Suprapubic skin (tissue), 4 donors: ENCODE results near the gene MMP2. TPM values are rescaled to one million over a fixed set of nuclear protein-coding genes. Genes with fewer than 3 reads are reported as not detected.
A peak's percentile ranks its signal among the peaks of the same experiment; 100 is the strongest.

ENCODE experiments used
- DNase-seq, 2 donors: peaks; one replicate each; pipeline ENCODE4 v3.0.0-alpha.2; 2019; ENCODE audit warnings: low spot score in 2 of 2
- H3K27ac ChIP-seq: fragments of 200-600 bp; sonication (generic); one replicate; pipeline ENCODE4 v1.5.1; 2019
- H3K27me3 ChIP-seq: fragments of 200-600 bp; sonication (generic); one replicate; pipeline ENCODE4 v1.5.1; 2019
- H3K36me3 ChIP-seq: fragments of 200-600 bp; sonication (generic); one replicate; pipeline ENCODE4 v1.5.1; 2019
- H3K4me1 ChIP-seq: fragments of 200-600 bp; sonication (generic); one replicate; pipeline ENCODE4 v1.5.1; 2019
- H3K4me3 ChIP-seq: fragments of 200-600 bp; sonication (generic); one replicate; pipeline ENCODE4 v1.5.1; 2019; ENCODE audit warnings: mild to moderate bottlenecking
- H3K9me3 ChIP-seq: fragments of 200-600 bp; sonication (generic); one replicate; pipeline ENCODE4 v1.5.1; 2019
- CTCF ChIP-seq, 2 donors: fragments of 200-600 bp in 1 of 2; fragments of 450-650 bp in 1 of 2; sonication (generic) in 1 of 2; IDR thresholded peaks; one replicate each; pipeline ENCODE4 v1.5.1; 2016 to 2019; ENCODE audit warnings: antibody characterized with exemption in 2 of 2, mild to moderate bottlenecking in 1 of 2, moderate library complexity in 1 of 2
- EP300 ChIP-seq: sonication (generic); formaldehyde crosslinking; IDR thresholded peaks from one replicate; pipeline ENCODE4 v1.6.1; 2017; ENCODE audit warnings: antibody characterized with exemption
- POLR2A ChIP-seq, 2 donors: fragments of 450-650 bp; IDR thresholded peaks; one replicate each; pipeline ENCODE4 v1.6.1; 2017; ENCODE audit warnings: antibody characterized with exemption in 2 of 2, mild to moderate bottlenecking in 2 of 2, moderate library complexity in 2 of 2
- POLR2AphosphoS5 ChIP-seq, 3 donors: sonication (generic); formaldehyde crosslinking; IDR thresholded peaks; one replicate each; pipeline ENCODE4 v1.6.1; 2017; ENCODE audit warnings: antibody characterized with exemption in 3 of 3
- WGBS: methylation state at CpG from one replicate; pipeline ENCODE4 v1.1.5; 2018; 5-methylcytosine and 5-hydroxymethylcytosine counted together
- total RNA-seq, 4 donors: library from RNA; depleted of rRNA; stranded (reverse); fragments of >200 nt; gene quantifications; one replicate each; pipeline ENCODE4 v1.1.0, GENCODE V29; 2016

The MMP2 gene
- total RNA-seq, 4 donors from 2014 or later: 71.4 to 175 (median 120) TPM

- peaks cover 17% of the 10 kb centered on the region for H3K27me3 ChIP-seq
- WGBS: 67% methylated on average over 4 of the region's 4 CpGs
- H3K36me3 ChIP-seq: peaks cover 25% of the 10 kb centered on the region
- peaks cover 59% of the 10 kb centered on the region for H3K4me1 ChIP-seq
- peak in 1 of 2 donors; percentile 10 for DNase-seq
- TF ChIP-seq POLR2A (IDR thresholded peaks at IDR 0.05) (no peak), CTCF (IDR thresholded peaks at IDR 0.05) (no peak), EP300 (no peak), POLR2AphosphoS5 (IDR thresholded peaks at IDR 0.05) (no peak)
- no peaks in the 10 kb centered on the region for H3K9me3 ChIP-seq
- H3K4me3 ChIP-seq: peak overlapping the region; percentile 72
- H3K27ac ChIP-seq: peak overlapping the region; percentile 95
Measured at GRCh38 chr16:55481023-55481422, 2.0 kb downstream of the MMP2 start.

DNA sequence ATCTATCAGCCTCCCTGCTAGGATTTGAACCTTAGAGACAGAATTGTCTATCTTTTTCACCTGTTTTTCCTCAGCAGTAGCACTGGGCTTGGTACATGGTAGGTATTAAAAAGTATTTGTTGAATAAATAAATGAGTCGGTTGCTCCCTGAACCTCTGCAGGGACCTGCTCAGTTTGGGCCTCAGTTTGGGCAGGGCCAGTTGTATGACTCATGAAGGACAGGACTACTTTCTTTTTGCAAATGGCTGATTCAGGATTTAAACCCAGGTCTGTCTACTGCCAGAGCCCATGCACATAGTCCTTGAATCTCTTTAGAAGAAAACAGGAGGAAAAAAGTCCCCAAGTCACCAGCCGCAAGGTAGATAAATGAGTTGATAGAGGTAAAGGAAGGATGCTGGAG lies 3.1 kb downstream of the MMP2 start:
- no peak for TF ChIP-seq EP300
- no peak for TF ChIP-seq POLR2AphosphoS5 (IDR thresholded peaks at IDR 0.05)
- TF ChIP-seq CTCF (IDR thresholded peaks at IDR 0.05): no peak
- no peak for TF ChIP-seq POLR2A (IDR thresholded peaks at IDR 0.05)
- 65% methylated on average over 2 of the region's 2 CpGs for WGBS
- peaks cover 53% of the 10 kb centered on the region for H3K4me1 ChIP-seq
- H3K27ac ChIP-seq: peak overlapping the region; percentile 23
- H3K36me3 ChIP-seq: peaks cover 25% of the 10 kb centered on the region
- H3K4me3 ChIP-seq: peak overlapping the region; percentile 72
- H3K27me3 ChIP-seq: peaks cover 17% of the 10 kb centered on the region
- no peaks in the 10 kb centered on the region for H3K9me3 ChIP-seq
- DNase-seq: no peak

GRCh38 chr16:55487048-55487803 lies 8.2 kb downstream of the MMP2 start:
- Histone ChIP-seq H3K27ac (peak overlapping the region; percentile 52), H3K4me1 (peaks cover 43% of the 10 kb centered on the region), H3K27me3 (no peaks in the 10 kb centered on the region), H3K36me3 (peaks cover 41% of the 10 kb centered on the region), H3K4me3 (no peak overlapping the region), H3K9me3 (no peaks in the 10 kb centered on the region)
- DNase-seq: peak; percentile 86 to 90
- TF ChIP-seq POLR2A (IDR thresholded peaks at IDR 0.05) (no peak), EP300 (no peak), POLR2AphosphoS5 (IDR thresholded peaks at IDR 0.05) (peak; percentile 46 to 63 (median 49))
- WGBS: 70% methylated on average over 13 of the region's 13 CpGs

- H3K27ac ChIP-seq: peak overlapping the region; percentile 52
- no peak for TF ChIP-seq CTCF (IDR thresholded peaks at IDR 0.05)
- TF ChIP-seq POLR2AphosphoS5 (IDR thresholded peaks at IDR 0.05): no peak
- TF ChIP-seq EP300: no peak
- no peak for TF ChIP-seq POLR2A (IDR thresholded peaks at IDR 0.05)
- WGBS: 60% methylated on average over 5 of the region's 12 CpGs
Measured at GRCh38 chr16:55488306-55488705, 9.3 kb downstream of the MMP2 start.

GRCh38 chr16:55489119-55489955 lies 10.3 kb downstream of the MMP2 start:
- peak overlapping the region; percentile 52 for H3K27ac ChIP-seq
- no peak for TF ChIP-seq EP300
- no peak for TF ChIP-seq CTCF (IDR thresholded peaks at IDR 0.05)
- TF ChIP-seq POLR2AphosphoS5 (IDR thresholded peaks at IDR 0.05): no peak
- no peak for TF ChIP-seq POLR2A (IDR thresholded peaks at IDR 0.05)
- H3K4me1 ChIP-seq: peaks cover 32% of the 10 kb centered on the region

More at GRCh38 chr16:55488306-55488705, 9.3 kb downstream of the MMP2 start:
- Histone ChIP-seq H3K36me3 (peaks cover 34% of the 10 kb centered on the region), H3K9me3 (no peaks in the 10 kb centered on the region), H3K4me1 (peaks cover 35% of the 10 kb centered on the region), H3K4me3 (no peak overlapping the region), H3K27me3 (no peaks in the 10 kb centered on the region)
- peak; percentile 63 to 71 for DNase-seq

More at GRCh38 chr16:55489119-55489955, 10.3 kb downstream of the MMP2 start:
- Histone ChIP-seq H3K27me3 (no peaks in the 10 kb centered on the region), H3K36me3 (peaks cover 25% of the 10 kb centered on the region), H3K4me3 (no peak overlapping the region), H3K9me3 (no peaks in the 10 kb centered on the region)
- DNase-seq: peak; percentile 53 to 55
- WGBS: 93% methylated on average over 12 of the region's 14 CpGs
